Tibial artery (tissue), 4 donors: Measurements from ENCODE around the gene PDLIM5.

Source experiments
- DNase-seq, 2 donors: peaks; one replicate each; pipeline ENCODE4 v3.0.0-alpha.2; 2019
- H3K27ac ChIP-seq, 2 donors: fragments of 200-600 bp; sonication (generic) in 1 of 2; 1 replicate in 1 of 2; 2 replicates in 1 of 2; pipeline ENCODE4 v1.5.1; 2018 to 2019; ENCODE audit warnings: mild to moderate bottlenecking in 1 of 2
- H3K27me3 ChIP-seq, 2 donors: fragments of 200-600 bp; sonication (generic) in 1 of 2; one replicate each; pipeline versions ENCODE4 v1.5.1 to v1.6.0; 2016 to 2019
- H3K36me3 ChIP-seq, 3 donors: fragments of 200-600 bp; sonication (generic) in 2 of 3; one replicate each; pipeline ENCODE4 v1.5.1; 2016 to 2019; ENCODE audit warnings: mild to moderate bottlenecking in 2 of 3
- H3K4me1 ChIP-seq, 4 donors: fragments of 200-600 bp; sonication (generic) in 2 of 4; 1 replicate in 3 of 4; 2 replicates in 1 of 4; pipeline ENCODE4 v1.5.1; 2016 to 2019
- H3K4me3 ChIP-seq, 2 donors: fragments of 200-600 bp; sonication (generic) in 1 of 2; 1 replicate in 1 of 2; 2 replicates in 1 of 2; pipeline ENCODE4 v1.5.1; 2018 to 2019; ENCODE audit warnings: mild to moderate bottlenecking in 2 of 2
- H3K9me3 ChIP-seq, 3 donors: fragments of 200-600 bp; sonication (generic) in 1 of 3; one replicate each; pipeline ENCODE4 v1.5.1; 2016 to 2019
- intact Hi-C: fragments of 100-400 bp; cut with DNase I; formaldehyde crosslinking; loops from one replicate; pipeline ENCODE4 v1.15.0; 2023; ENCODE audit warnings: low total_unique reads
- TF ChIP-seq, protein P1 (sequence below), 2 experiments: fragments of 200-600 bp in 1 of 2; fragments of 450-650 bp in 1 of 2; IDR thresholded peaks; one replicate each; pipeline ENCODE4 v1.5.1; 2017 to 2019; ENCODE audit warnings: antibody characterized with exemption in 2 of 2, mild to moderate bottlenecking in 1 of 2, moderate library complexity in 1 of 2

Gene PDLIM5

GRCh38 chr4:94416335-94416734 is 35.4 kb upstream of the PDLIM5 start:
- intact Hi-C loops = loop anchor here (1.0 kb wide), 1 partner anchor 10 kb away; no protein-coding TSS in a partner anchor
- TF ChIP-seq, protein P1, sequence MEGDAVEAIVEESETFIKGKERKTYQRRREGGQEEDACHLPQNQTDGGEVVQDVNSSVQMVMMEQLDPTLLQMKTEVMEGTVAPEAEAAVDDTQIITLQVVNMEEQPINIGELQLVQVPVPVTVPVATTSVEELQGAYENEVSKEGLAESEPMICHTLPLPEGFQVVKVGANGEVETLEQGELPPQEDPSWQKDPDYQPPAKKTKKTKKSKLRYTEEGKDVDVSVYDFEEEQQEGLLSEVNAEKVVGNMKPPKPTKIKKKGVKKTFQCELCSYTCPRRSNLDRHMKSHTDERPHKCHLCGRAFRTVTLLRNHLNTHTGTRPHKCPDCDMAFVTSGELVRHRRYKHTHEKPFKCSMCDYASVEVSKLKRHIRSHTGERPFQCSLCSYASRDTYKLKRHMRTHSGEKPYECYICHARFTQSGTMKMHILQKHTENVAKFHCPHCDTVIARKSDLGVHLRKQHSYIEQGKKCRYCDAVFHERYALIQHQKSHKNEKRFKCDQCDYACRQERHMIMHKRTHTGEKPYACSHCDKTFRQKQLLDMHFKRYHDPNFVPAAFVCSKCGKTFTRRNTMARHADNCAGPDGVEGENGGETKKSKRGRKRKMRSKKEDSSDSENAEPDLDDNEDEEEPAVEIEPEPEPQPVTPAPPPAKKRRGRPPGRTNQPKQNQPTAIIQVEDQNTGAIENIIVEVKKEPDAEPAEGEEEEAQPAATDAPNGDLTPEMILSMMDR (IDR thresholded peaks at IDR 0.05) = no peak
- Histone ChIP-seq H3K27ac (no peak overlapping the region), H3K9me3 (no peaks in the 10 kb centered on the region), H3K4me3 (no peak overlapping the region), H3K27me3 (no peaks in the 10 kb centered on the region), H3K36me3 (no peaks in the 10 kb centered on the region), H3K4me1 (peaks cover 0 to 50% (median 25%) of the 10 kb centered on the region in 4 donors)
- DNase-seq = no peak

DNA sequence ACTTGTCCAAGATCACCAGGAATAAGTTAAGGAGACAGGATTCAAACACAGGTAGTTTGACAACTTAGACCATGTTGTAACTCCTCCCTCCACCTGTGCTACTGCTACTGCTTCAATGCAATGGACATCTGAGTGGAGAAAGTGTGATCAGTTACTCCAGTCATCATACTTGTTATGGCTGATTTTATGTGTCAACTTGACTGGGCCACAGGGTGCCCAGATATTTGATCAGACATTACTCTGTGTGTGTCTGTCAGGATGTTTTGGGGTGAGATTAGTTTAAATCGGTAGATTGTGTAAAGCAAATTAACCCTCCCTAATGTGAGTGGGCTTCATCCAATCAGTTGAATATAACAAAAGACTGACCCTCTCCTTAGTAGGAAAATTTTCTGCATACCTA is 34.8 kb upstream of the PDLIM5 start:
- Histone ChIP-seq H3K27ac (no peak overlapping the region), H3K9me3 (no peaks in the 10 kb centered on the region), H3K27me3 (no peaks in the 10 kb centered on the region), H3K4me3 (no peak overlapping the region), H3K36me3 (no peaks in the 10 kb centered on the region), H3K4me1 (peaks cover 0 to 44% (median 20%) of the 10 kb centered on the region in 4 donors)
- DNase-seq = no peak
- intact Hi-C loops = loop anchor here (1.0 kb wide), 1 partner anchor 9 kb away; no protein-coding TSS in a partner anchor
- TF ChIP-seq, protein P1 (IDR thresholded peaks at IDR 0.05) = no peak

DNA sequence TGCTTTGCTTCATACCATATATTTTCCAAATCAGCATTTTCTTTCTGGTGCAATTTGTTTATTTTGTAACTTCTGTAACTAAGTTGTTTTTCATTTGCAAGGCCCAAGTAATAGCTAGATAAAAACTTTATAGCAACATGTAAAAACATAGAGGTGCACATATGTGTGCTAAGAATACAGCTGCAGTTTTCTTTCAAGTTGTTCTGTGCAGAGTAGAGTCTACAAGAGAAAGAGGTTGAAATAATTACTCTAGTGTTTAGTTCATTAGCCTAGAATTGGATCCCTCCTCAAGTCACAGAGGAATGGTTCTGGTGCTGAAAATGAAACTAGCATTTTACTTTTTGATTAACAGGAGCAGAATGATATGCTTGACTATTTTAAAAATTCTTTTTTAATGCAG is 32.2 kb upstream of the PDLIM5 start:
- Histone ChIP-seq H3K9me3 (no peaks in the 10 kb centered on the region), H3K27me3 (no peaks in the 10 kb centered on the region), H3K4me1 (peaks cover 0 to 18% (median 0%) of the 10 kb centered on the region in 4 donors), H3K4me3 (no peak overlapping the region), H3K27ac (no peak overlapping the region), H3K36me3 (no peaks in the 10 kb centered on the region)
- no peak for DNase-seq
- TF ChIP-seq, protein P1 (IDR thresholded peaks at IDR 0.05) = no peak
- intact Hi-C loops = no loop called here

DNA sequence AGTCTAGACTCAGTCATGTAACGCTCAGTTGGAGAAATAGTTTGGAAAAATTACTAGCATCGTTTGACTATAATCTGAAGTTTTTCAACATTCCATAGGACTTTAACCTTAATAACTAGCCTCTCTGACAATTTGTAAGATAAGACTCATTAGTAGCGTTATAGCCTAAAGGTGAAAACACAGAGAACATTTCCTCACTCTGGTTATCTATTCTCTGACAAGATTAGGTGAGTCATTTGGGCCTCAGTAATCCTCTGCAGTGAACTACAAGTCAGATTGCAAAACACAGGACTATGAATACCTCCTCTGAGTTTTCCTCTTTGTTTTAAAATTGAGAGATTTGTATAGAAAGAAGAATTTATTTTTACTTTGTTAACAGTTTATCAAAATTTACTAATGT is 31.8 kb upstream of the PDLIM5 start:
- no peak for DNase-seq
- intact Hi-C loops = no loop called here
- no peaks in the 10 kb centered on the region for H3K27me3 ChIP-seq
- TF ChIP-seq, protein P1 (IDR thresholded peaks at IDR 0.05) = no peak
- H3K9me3 ChIP-seq = no peaks in the 10 kb centered on the region
- H3K36me3 ChIP-seq = no peaks in the 10 kb centered on the region
- peaks cover 0 to 14% (median 0%) of the 10 kb centered on the region in 4 donors for H3K4me1 ChIP-seq
- no peak overlapping the region for H3K4me3 ChIP-seq
- H3K27ac ChIP-seq = no peak overlapping the region

GRCh38 chr4:94420356-94420755 is 31.4 kb upstream of the PDLIM5 start:
- TF ChIP-seq, protein P1 (IDR thresholded peaks at IDR 0.05) = no peak
- intact Hi-C loops = no loop called here

DNA sequence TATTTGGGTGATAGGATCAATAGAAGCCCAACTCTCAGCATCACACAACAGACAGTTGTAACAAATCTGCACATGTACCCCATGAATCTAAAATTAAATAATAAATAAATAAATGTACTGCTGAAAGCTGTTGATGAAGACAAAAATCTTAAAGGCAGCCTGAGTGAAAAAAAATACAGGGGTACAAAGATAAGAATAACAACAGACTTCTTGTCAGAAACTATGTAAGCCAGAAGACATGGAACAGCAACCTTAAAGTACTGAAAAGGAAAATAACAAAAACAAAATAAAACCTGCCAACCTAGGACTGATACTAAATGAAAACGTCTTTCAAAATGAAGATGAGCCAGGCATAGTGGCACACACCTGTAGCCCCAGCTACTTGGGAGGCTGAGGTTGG is 25.0 kb upstream of the PDLIM5 start:
- H3K9me3 ChIP-seq = peaks cover 0 to 20% (median 8%) of the 10 kb centered on the region in 3 donors
- TF ChIP-seq, protein P1 (IDR thresholded peaks at IDR 0.05) = no peak
- no peak for DNase-seq

More at GRCh38 chr4:94420356-94420755, 31.4 kb upstream of the PDLIM5 start:
- H3K4me1 ChIP-seq = peaks cover 0 to 14% (median 0%) of the 10 kb centered on the region in 4 donors
- H3K4me3 ChIP-seq = no peak overlapping the region
- H3K36me3 ChIP-seq = no peaks in the 10 kb centered on the region
- DNase-seq = no peak
- no peaks in the 10 kb centered on the region for H3K27me3 ChIP-seq
- no peak overlapping the region for H3K27ac ChIP-seq
- H3K9me3 ChIP-seq = peaks cover 0 to under 1% (median 0%) of the 10 kb centered on the region in 3 donors

More for the DNA sequence above, 25.0 kb upstream of the PDLIM5 start:
- no peaks in the 10 kb centered on the region for H3K36me3 ChIP-seq
- no peaks in the 10 kb centered on the region for H3K4me1 ChIP-seq
- intact Hi-C loops = loop anchor here (1.0 kb wide), 1 partner anchor 10 kb away; no protein-coding TSS in a partner anchor
- no peak overlapping the region for H3K27ac ChIP-seq
- no peak overlapping the region for H3K4me3 ChIP-seq
- H3K27me3 ChIP-seq = no peaks in the 10 kb centered on the region
